Activated CD4-positive, alpha-beta T cell treated with anti-CD3 and anti-CD28 coated beads for 36 hours (primary cell): ENCODE data around the gene RXFP1. TPM values are rescaled to one million over a fixed set of nuclear protein-coding genes. Genes with fewer than 3 reads are reported as not detected.
A peak's percentile ranks its signal among the peaks of the same experiment; 100 is the strongest.

Experiments
- ATAC-seq: fragments of 200-7000 bp; cut with Tn5 transposase; one replicate; pipeline ENCODE4 v1.10.0; 2021; ENCODE audit warnings: mild to moderate bottlenecking, moderate library complexity
- CTCF ChIA-PET: fragments of 350-600 bp; sonication (Branson Sonifier 250); formaldehyde crosslinking; loops from one replicate; lab custom pipeline; 2021; ENCODE audit warnings: antibody characterized with exemption; lab: Charles Lee
- POLR2A ChIA-PET: fragments of 350-600 bp; sonication (Branson Sonifier 250); formaldehyde crosslinking; loops from one replicate; lab custom pipeline; 2021; ENCODE audit warnings: antibody characterized with exemption, inconsistent platforms; lab: Charles Lee
- DNase-seq: peaks from one replicate; pipeline ENCODE4 v3.0.0-alpha.2; 2020
- H3K27ac Mint-ChIP-seq: one replicate; pipeline ENCODE4 v1.8.0; 2021; ENCODE audit warnings: mixed read lengths
- H3K27me3 Mint-ChIP-seq: one replicate; pipeline ENCODE4 v1.8.0; 2021; ENCODE audit warnings: mixed read lengths
- H3K36me3 Mint-ChIP-seq: one replicate; pipeline ENCODE4 v1.8.0; 2021; ENCODE audit warnings: low read depth, mixed read lengths
- H3K4me1 Mint-ChIP-seq: one replicate; pipeline ENCODE4 v1.8.0; 2021; ENCODE audit warnings: mixed read lengths
- H3K4me3 Mint-ChIP-seq: one replicate; pipeline ENCODE4 v1.8.0; 2021; ENCODE audit warnings: mild to moderate bottlenecking, moderate library complexity, mixed read lengths
- H3K9me3 Mint-ChIP-seq: one replicate; pipeline ENCODE4 v1.8.0; 2021; ENCODE audit warnings: low read depth, mixed read lengths
- intact Hi-C, 2 experiments: fragments of 100-400 bp; cut with DNase I in 1 of 2; cut with micrococcal nuclease in 1 of 2; formaldehyde crosslinking; loops; one replicate each; pipeline versions ENCODE4 v1.14.2 to v1.15.1; 2022 to 2024; cut with DNase I, micrococcal nuclease
- total RNA-seq, 2 experiments: library from RNA; stranded (reverse); gene quantifications; one replicate each; pipeline ENCODE4 v1.2.3, GENCODE V29; 2021

The RXFP1 gene
- total RNA-seq: not detected

DNA sequence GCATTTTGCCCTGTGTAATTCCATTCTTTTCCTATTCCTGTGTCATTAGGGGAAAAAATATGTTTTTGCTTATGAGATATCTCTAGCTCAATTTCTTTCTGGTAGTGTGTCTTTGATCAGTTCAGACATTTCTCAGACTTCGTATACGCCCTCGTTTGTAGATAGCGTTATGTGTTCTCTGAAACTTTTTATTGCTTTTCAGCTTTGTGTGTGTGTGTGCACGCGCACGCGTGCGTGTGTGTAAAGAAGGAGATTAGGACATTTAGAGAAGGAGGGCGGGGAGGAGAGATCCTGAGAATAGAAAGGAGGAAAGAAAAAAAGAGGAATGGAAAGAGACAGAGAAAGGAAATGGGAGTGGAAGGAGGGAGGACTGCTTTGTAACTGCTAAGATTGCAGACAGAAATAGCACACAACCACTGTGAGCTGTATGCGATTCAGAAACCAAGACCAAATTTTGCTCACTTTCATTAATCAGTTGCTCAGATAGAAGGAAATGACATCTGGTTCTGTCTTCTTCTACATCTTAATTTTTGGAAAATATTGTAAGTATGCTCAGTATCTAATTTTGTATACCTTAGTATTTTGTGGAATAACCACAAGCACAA, at the start of gene RXFP1:
TSS of gene RXFP1 (plus strand) at position 399 of the 605 bp plus-strand sequence. CDS start at position 494, 95 bp downstream.
- peaks cover 5% of the 10 kb centered on the region for H3K27me3 Mint-ChIP-seq
- H3K36me3 Mint-ChIP-seq: no peaks in the 10 kb centered on the region
- no peak within 1 kb of the TSS for H3K4me3 Mint-ChIP-seq
- DNase-seq (no peak), ATAC-seq (no peak)
- ChIA-PET POLR2A (no interaction called here), CTCF (no interaction called here)
- H3K27ac Mint-ChIP-seq: no peak within 1 kb of the TSS
- intact Hi-C loops: no loop called here
- no peaks in the 10 kb centered on the region for H3K4me1 Mint-ChIP-seq
- H3K9me3 Mint-ChIP-seq: no peaks in the 10 kb centered on the region

DNA sequence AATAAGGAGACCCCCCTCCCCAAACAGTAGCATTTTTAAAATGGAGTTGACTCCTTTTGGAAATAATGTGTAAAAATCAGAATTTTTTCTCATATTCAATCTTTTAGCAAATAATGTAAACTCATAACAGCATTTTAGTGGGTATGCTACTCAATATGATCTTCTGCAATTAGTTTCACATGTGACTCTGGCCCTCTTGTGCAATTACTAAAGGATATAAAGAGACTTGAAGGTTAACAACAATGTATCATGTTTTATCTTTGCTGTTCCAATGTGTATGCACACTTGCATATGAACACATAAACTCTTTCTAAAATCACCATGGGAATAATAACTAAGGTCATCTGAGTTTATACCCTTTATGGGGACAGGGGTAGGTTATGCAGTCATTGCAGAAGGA, 39.9 kb upstream of the RXFP1 start:
- H3K4me1 Mint-ChIP-seq: no peaks in the 10 kb centered on the region
- intact Hi-C loops: no loop called here
- H3K27ac Mint-ChIP-seq: no peak overlapping the region
- H3K27me3 Mint-ChIP-seq: peaks cover 2% of the 10 kb centered on the region
- CTCF ChIA-PET: no interaction called here
- POLR2A ChIA-PET: no interaction called here
- ATAC-seq: no peak
- no peak for DNase-seq
- H3K4me3 Mint-ChIP-seq: no peak overlapping the region
- peaks cover 1% of the 10 kb centered on the region for H3K9me3 Mint-ChIP-seq
- no peaks in the 10 kb centered on the region for H3K36me3 Mint-ChIP-seq

DNA sequence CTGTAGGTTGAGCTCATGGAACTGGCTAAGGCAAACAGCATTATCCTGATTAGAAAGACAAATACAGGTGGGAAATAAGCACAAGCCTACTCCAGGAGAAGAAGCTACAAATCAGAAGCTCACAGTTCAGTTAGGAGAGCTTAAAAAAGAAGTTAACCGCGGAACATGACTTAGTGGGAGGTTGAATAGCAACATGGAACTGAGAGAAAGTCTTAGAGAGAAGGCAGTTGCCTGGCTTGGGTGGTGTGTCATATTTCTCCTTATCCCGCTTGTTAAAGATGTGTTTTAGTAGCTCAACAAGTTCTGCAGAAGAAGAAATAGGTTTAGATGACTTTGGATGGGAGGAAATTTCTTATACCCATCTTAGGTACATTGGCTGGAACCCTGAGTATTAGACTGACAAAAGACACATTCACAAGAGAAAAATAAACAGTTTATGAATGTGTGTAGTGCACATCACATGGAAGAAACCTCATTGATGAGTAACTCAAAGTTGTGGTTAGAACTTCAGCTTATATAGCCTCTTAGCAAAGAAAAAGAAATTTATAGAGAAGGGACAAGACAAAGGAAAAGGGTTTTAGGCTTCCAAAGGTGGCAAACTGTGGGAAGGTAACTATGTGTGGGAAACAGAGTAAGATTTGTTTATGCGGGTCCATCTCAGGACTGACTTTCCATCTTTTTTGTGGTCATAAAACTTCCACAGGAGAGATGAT, 37.4 kb upstream of the RXFP1 start:
- intact Hi-C loops: no loop called here
- CTCF ChIA-PET: interaction anchor here (0.6 kb wide), 2 partner anchors 125 to 446 kb away, joined by 3 read pairs; no protein-coding TSS in a partner anchor

DNA sequence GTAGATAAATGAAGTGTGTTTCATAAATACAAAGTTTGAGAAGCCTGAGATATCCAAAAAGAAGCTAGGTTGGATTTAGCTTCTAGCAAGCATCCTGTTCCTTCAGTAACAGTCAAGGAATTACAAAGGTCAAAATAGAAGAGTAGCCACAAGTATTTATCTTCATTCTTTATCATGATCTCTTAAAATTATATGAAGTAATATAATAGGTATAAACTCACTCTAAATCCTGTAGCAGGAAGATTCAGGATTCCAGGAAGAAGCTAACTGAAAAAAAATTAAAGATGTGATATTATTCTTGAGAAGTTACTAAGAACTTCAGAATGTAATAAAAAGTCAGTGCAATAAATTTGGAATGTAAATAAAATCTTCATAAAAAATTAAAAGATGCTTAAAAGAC, 31.1 kb upstream of the RXFP1 start:
- ChIA-PET POLR2A (no interaction called here), CTCF (no interaction called here)
- H3K27me3 Mint-ChIP-seq: peaks cover 5% of the 10 kb centered on the region
- intact Hi-C loops: no loop called here
- H3K9me3 Mint-ChIP-seq: no peaks in the 10 kb centered on the region
- no peaks in the 10 kb centered on the region for H3K36me3 Mint-ChIP-seq
- ATAC-seq (no peak), DNase-seq (no peak)
- no peak overlapping the region for H3K4me3 Mint-ChIP-seq
- no peaks in the 10 kb centered on the region for H3K4me1 Mint-ChIP-seq
- no peak overlapping the region for H3K27ac Mint-ChIP-seq

More for the DNA sequence above, 37.4 kb upstream of the RXFP1 start:
- DNase-seq: no peak
- POLR2A ChIA-PET: no interaction called here
- Mint-ChIP-seq H3K36me3 (no peaks in the 10 kb centered on the region), H3K9me3 (peaks cover 1% of the 10 kb centered on the region), H3K27ac (no peak overlapping the region), H3K4me3 (no peak overlapping the region), H3K4me1 (no peaks in the 10 kb centered on the region), H3K27me3 (peaks cover 4% of the 10 kb centered on the region)
- ATAC-seq: no peak

DNA sequence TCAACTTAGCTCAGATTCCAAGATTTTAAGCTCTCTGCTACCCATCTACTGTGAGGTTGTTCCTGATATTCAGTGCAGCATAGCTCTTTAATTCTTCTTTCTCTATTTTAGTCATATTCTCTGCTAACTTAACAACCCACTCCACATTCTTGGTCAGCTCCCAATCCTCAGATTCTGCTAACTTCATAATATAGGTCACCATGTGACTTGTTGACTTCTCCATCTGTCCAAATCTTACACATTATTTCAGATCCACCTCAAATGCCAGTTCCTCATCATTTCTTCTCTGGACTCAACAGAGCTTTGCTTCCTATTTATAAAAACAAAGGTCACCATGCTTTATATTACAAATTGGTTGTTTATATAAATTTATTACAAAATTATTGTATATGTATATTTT, 29.3 kb upstream of the RXFP1 start:
- Mint-ChIP-seq H3K4me3 (no peak overlapping the region), H3K27me3 (peaks cover 10% of the 10 kb centered on the region), H3K4me1 (no peaks in the 10 kb centered on the region), H3K9me3 (no peaks in the 10 kb centered on the region), H3K27ac (no peak overlapping the region), H3K36me3 (no peaks in the 10 kb centered on the region)
- ChIA-PET CTCF (interaction anchor here (0.6 to 0.8 kb wide), 2 partner anchors 18 to 873 kb away, joined by 3 to 7 read pairs; no protein-coding TSS in a partner anchor), POLR2A (no interaction called here)
- intact Hi-C loops: no loop called here
- ATAC-seq: no peak
- no peak for DNase-seq

DNA sequence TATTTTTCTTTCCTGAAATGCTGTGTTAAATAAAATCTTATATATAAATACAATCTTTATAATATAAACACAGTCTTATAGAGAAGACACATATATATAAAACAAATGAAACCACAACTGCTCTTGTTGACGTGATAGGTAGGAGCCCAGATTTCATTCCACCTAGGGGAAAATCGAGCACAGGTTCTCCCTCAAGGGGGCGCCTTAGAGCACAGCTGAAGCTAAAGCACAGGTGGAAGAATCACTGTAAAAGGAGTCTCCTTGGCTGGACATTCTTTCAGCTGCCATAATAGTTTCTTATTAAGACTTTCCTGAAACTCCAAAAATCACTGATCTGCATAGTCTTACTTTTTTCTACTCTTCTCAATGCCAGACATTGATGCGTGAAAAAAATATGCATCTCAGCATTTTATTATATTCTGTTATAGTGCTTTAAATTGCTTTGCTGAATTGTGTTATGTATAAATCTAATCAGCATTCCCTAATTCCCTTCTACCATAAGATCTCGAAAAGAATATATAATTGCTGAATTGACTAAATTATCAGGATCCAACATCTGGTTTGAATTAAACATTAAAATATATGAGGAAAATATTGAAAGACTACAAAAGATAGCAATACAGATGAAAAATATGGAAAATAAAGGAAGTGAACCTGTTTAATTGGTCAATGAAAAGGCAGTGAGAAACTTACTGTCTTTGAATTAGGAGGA, 25.5 kb upstream of the RXFP1 start:
- no peaks in the 10 kb centered on the region for H3K4me1 Mint-ChIP-seq
- no peak overlapping the region for H3K27ac Mint-ChIP-seq
- peak; percentile 66 for DNase-seq
- no peaks in the 10 kb centered on the region for H3K9me3 Mint-ChIP-seq
- intact Hi-C loops: loop anchor here (1.0 to 5.0 kb wide), 2 partner anchors 129 to 131 kb away; no protein-coding TSS in a partner anchor
- peaks cover 9% of the 10 kb centered on the region for H3K27me3 Mint-ChIP-seq
- POLR2A ChIA-PET: interaction anchor here (0.6 kb wide), 1 partner anchor 286 kb away, joined by 3 read pairs; no protein-coding TSS in a partner anchor
- CTCF ChIA-PET: interaction anchor here (1.1 kb wide), 1 partner anchor 90 kb away, joined by 3 read pairs; no protein-coding TSS in a partner anchor
- no peak for ATAC-seq
- no peaks in the 10 kb centered on the region for H3K36me3 Mint-ChIP-seq
- H3K4me3 Mint-ChIP-seq: no peak overlapping the region

DNA sequence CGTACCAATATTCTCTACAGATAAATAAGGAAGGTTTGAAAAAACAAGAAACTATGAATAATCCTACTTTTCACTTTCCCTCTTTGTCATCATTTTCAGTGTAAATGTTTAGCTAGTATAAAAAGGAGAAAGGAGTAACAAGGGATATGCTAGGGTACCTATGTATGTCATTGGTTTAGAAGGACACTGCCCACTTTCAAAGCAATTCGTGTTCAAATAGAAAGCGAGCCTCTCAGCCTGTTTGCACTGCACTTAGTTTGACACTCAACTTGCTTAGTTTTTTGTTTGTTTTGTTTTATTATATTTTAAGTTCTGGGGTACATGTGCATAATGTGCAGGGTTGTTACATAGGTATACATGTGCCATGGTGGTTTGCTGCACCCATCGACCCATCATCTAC, 21.6 kb upstream of the RXFP1 start:
- intact Hi-C loops: no loop called here
- H3K27me3 Mint-ChIP-seq: peaks cover 11% of the 10 kb centered on the region
- H3K9me3 Mint-ChIP-seq: peaks cover 2% of the 10 kb centered on the region
- ATAC-seq (no peak), DNase-seq (no peak)
- POLR2A ChIA-PET: no interaction called here
- CTCF ChIA-PET: no interaction called here
- no peaks in the 10 kb centered on the region for H3K4me1 Mint-ChIP-seq
- no peak overlapping the region for H3K4me3 Mint-ChIP-seq
- H3K27ac Mint-ChIP-seq: no peak overlapping the region
- no peaks in the 10 kb centered on the region for H3K36me3 Mint-ChIP-seq

DNA sequence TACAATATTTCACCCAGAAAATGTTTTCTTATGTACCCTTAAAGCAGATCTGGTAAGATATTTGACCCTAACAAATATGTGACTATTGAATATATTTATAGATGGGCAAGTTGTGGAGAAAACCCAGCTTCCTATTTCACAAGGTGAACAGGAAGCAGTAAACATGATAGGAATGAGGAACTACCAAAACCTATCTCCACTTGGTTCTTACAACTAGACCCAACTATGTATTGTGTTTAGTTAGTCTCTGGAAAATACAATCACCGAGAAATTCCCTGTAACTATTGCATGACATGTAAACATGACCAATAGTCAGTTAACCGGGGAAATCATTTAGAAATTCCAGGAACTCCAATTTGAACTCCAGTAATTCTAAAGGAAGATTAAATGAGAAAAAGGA, 8.4 kb upstream of the RXFP1 start:
- intact Hi-C loops: no loop called here
- no peaks in the 10 kb centered on the region for H3K36me3 Mint-ChIP-seq

DNA sequence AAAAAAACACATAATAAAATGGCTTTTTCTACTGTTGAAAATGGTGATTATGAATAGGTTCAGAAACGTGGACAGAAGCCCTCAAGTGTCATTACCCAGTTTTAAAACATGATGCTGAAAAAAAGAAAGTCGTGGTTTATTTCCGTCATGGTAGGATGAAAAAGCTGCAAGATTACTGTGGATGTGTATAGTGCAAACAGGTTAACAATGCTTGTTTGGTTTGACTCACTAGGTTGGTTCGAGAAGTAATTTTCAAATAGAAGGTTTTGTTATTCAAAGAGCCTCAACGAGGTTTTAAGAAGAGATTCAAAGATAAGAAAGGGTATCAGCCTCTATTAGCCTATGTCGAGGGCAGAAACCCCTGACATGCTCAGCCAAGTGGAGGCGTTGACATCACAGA, 2.5 kb upstream of the RXFP1 start:
- DNase-seq: no peak
- Mint-ChIP-seq H3K27me3 (peaks cover 2% of the 10 kb centered on the region), H3K4me3 (no peak overlapping the region), H3K9me3 (no peaks in the 10 kb centered on the region), H3K36me3 (no peaks in the 10 kb centered on the region), H3K27ac (no peak overlapping the region), H3K4me1 (no peaks in the 10 kb centered on the region)
- POLR2A ChIA-PET: no interaction called here
- intact Hi-C loops: no loop called here
- no peak for ATAC-seq
- CTCF ChIA-PET: no interaction called here

More for the DNA sequence above, 8.4 kb upstream of the RXFP1 start:
- ChIA-PET CTCF (no interaction called here), POLR2A (no interaction called here)
- Mint-ChIP-seq H3K27ac (no peak overlapping the region), H3K4me3 (no peak overlapping the region), H3K27me3 (peaks cover 1% of the 10 kb centered on the region), H3K9me3 (no peaks in the 10 kb centered on the region), H3K4me1 (no peaks in the 10 kb centered on the region)
- no peak for ATAC-seq
- DNase-seq: no peak

DNA sequence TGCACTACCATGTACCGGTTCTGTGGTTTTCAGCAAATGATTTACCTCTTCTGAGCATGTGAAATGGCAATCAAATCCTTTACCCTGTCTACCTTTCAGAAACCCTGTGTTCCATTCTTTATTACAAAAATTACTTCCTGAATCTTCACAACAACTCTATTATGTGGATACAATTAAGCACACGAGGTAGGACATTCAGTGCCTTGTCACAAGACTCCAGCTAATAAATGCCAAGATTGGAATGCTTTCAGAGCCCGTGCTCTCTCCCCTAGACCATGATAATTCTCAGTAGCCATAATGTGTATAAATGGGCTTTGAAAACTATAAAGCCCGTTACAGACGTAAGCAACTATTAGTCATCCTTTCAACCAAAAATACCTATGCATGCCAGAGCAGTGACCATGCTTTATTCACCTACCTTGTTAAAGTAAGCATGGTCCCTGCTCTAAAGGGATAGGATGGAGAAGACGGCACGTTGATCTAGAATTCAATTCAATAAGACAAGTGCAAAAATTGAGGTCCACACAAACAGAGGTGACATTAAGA, 2.4 kb downstream of the RXFP1 start:
- Mint-ChIP-seq H3K9me3 (no peaks in the 10 kb centered on the region), H3K27me3 (peaks cover 8% of the 10 kb centered on the region), H3K27ac (no peak overlapping the region), H3K4me3 (no peak overlapping the region), H3K4me1 (no peaks in the 10 kb centered on the region), H3K36me3 (no peaks in the 10 kb centered on the region)
- ATAC-seq (no peak), DNase-seq (no peak)
- ChIA-PET CTCF (no interaction called here), POLR2A (no interaction called here)
- intact Hi-C loops: no loop called here

DNA sequence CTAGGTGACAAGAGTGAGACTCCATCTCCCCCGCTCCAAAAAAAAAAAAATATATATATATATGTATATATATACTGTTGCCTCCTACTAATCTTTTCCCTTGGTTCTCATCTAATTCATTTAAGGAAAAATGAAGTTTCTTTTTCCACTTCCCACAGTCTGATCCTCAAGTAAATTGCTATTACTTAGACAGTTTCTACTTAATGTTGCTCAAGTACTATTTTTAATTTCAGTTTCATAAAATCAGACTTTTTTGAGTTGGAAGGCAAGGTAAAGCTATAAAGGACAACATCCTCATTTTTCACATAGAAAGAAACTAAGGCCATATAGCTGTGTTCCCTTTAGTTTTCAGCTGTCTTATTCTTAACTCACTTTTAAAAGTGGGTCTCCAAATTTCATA, 5.8 kb downstream of the RXFP1 start:
- ATAC-seq (no peak), DNase-seq (no peak)
- Mint-ChIP-seq H3K4me1 (peaks cover 2% of the 10 kb centered on the region), H3K27me3 (peaks cover 7% of the 10 kb centered on the region), H3K9me3 (no peaks in the 10 kb centered on the region), H3K36me3 (no peaks in the 10 kb centered on the region), H3K4me3 (no peak overlapping the region), H3K27ac (no peak overlapping the region)
- intact Hi-C loops: no loop called here
- ChIA-PET POLR2A (no interaction called here), CTCF (no interaction called here)
